GM18909 (cell line): ENCODE results near the gene PDE8A.
"Not testable (repeated sequence)": the region's sequence is repeated elsewhere in the genome, so short reads cannot be mapped to it uniquely, and the experiment has no call there.

Experiments used
- ATAC-seq: cut with Tn5 transposase; IDR thresholded peaks from one replicate; pipeline ENCODE4 v1.9.1; 2021; ENCODE audit warnings: mild to moderate bottlenecking; ENCODE audit not compliant: unreplicated experiment, poor library complexity

Gene PDE8A

GRCh38 chr15:85008474-85009260 lies 27.0 kb downstream of the PDE8A start:
- ATAC-seq, result no peak

DNA sequence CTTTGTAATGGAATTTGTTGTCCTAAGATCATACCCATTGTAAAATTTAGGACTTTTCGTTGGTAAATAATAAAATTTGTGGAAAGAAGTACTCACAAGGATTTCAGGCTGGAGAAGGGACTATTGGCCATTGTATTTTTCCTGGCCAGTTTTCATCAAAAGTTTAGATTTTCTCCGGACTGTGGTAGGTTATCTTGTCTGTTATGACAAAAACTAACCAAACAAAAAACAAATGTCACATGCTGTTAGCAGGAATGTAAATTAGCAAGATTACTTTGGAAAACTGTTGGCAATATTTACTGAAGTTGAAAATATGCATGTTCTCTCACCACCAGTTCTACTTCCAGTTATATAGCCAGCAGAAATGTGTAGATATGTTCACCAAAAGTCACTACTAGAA lies 27.8 kb downstream of the PDE8A start:
- no peak for ATAC-seq

GRCh38 chr15:85010071-85010385 lies 28.4 kb downstream of the PDE8A start:
- no peak for ATAC-seq

DNA sequence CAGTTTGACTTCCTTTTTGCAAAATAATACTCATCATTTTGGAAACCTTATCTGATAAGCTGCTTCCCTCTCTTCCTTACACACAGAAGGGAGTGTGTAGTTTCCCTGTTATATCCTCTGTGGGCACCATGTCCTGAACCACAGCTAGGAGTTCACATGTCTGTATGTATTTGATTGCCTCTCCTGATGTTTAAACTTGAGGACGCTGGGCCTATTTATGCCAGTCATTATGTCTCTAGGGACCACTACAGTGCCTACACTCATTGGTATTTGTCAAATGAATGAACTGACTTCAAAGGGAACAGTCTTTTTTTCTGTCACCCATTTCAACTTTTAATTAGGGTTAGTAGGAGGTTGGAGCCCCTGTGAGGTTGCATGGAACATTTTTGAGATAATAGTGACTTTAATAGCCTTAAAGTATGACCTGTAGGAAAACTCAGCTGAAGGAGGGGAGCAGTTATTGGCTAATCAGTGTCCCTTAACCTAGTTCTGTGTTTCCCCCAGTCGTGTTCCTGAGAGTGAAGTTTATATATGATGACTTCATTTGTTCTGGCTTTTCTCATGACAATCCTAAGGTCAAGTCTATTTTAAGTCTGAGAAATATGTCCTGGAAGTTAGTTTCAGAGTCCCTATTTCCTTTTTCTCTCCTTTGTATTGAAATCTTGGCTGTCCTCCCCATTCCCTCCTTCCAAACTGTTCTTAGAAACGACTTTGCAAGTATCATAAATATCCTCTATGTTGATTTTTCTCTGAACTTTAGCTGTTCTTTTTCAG lies 28.9 kb downstream of the PDE8A start:
- ATAC-seq, result no peak

DNA sequence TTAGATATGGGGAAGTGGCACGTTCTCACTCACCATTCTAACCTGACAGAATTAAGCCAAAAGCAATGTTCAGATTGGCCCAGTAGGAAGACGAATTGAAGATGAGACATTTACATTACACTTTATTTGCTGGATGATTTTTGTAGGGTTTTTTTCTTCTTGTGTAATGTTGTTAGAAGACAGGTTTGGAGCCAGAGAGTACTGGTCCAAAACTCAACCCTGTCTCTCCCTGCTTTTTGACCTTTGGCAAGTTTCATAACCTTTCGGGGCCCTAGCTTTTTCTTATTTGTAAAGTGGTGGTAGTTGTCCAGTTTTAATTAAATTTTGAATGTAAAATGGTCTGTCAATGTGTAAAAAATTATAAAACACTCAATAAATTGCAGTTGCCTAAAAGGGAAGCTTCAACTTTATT lies 29.5 kb downstream of the PDE8A start:
- no peak for ATAC-seq

- not testable (repeated sequence) for ATAC-seq
Observed at GRCh38 chr15:85011724-85012123, 30.1 kb downstream of the PDE8A start.

DNA sequence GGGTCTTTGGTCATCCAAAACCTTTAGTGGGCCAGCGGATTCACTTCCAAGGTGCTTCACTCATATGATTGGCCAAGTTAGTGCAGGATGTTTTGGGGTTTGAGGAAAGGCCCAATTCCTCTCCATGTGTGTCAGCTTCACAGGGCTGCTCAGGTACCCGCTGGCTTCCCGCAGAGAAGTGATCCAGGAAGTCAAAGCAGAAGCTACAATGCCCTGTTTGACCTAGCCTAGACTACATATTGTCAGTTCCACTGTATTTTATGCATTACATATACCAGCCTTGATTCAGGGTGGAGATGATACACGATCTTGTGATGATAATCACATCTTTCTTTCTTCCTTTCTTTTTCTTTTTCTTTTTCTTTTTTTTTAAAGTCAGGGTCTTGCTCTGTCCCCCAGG lies 32.1 kb downstream of the PDE8A start:
- no peak for ATAC-seq

DNA sequence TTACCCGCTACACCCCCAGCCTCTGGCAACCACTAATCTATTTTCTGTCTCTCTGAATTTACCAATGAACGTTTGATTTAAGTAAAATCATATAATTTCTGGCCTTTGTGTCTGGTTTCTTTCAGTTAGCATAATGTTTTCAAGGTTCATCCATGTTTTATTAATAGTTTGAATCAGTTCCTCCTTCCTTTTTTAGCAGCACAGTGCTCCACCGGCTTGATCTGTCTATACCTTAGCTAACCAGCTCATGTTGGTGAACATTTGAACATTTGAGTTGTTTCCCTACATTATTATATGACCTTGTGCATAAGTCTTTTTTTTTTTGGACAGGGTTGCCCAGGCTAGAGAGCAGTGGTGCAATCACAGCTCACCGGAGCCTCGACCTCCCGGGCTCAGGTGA lies 33.3 kb downstream of the PDE8A start:
- no peak for ATAC-seq

DNA sequence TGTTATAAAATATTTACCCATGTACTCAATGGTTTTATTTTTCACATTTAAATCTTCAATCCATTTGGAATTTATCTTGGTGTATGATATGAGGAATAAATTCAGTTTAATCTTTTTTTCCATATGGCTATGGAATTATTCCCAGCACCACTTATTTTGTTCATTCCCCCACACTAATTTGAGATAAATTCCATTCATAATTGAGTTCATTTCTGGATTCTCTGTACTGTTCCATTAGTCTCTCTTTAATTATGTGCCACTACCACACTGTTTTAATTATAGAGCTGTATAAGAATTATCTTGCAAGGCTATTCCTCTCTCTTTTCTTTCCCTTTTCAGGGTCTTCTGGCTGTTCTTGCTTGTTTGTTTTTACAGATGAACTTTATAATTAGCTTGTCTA lies 34.6 kb downstream of the PDE8A start:
- ATAC-seq, result no peak

GRCh38 chr15:85019815-85020590 lies 38.3 kb downstream of the PDE8A start:
- ATAC-seq, result peak; percentile 56

DNA sequence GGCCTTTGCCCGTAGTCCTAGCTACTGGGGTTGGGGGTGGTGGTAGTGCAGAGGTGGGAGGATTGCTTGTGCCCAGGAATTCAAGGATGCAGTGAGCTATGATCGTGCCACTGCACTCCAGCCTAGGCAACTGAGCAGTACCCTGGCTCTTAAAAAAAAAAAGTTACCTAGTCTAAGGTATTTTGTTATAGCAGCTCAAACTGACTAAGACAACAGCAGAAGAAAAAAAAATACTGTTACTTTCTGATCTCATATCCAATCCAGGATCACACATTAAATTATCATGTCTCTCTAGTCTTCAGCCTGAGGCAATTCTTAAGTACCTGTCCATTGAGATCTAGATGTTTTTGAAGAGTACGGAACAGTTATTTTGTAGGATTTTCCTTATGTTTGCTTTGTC lies 39.8 kb downstream of the PDE8A start:
- ATAC-seq, result no peak

DNA sequence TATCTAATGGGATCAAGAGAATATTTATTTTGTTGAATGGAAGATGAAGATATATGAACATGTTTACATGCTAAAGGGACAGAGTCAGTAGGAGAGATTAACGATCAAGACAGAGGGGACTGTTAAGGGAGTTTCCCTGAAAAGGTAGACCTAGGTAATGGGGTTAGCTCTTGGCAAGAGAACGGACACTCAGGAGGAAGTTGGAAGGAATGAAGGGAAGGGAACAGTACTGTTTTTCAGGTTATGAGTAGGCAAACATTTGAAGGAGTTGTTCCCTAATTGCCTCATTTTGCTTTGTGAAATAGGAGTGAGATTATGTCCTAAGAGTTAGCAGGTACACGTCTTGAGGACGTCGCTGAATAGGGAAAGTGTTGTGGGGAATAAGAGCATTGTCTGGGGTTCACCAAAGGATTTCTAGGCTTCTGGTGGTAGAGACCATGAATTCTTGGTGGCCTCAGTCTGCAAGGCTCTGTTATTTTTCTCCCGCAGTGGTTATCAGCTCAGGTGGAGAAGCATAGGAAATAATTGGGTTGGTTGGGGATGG lies 41.3 kb downstream of the PDE8A start:
- ATAC-seq, result no peak

DNA sequence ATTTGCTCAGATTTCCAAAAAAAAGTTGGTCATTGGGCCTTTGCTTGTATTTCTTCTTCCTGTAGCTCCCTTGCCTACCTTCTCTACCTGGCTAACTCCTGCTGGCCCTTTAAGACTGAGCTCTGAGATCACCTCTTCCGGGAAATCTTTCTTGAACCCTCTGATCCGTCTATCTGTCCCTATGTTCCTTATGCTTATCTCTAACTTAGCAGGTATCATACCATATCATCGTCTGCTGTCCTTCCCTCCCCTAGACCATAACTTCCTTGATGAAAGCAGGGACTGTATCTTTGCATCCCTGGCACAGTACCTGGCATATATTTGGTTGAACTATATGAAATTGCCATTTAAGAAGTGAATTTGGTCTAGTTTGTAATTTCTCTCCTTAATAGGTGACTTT lies 42.3 kb downstream of the PDE8A start:
- no peak for ATAC-seq

- no peak for ATAC-seq
Observed at GRCh38 chr15:85024509-85025336, 43.1 kb downstream of the PDE8A start.

DNA sequence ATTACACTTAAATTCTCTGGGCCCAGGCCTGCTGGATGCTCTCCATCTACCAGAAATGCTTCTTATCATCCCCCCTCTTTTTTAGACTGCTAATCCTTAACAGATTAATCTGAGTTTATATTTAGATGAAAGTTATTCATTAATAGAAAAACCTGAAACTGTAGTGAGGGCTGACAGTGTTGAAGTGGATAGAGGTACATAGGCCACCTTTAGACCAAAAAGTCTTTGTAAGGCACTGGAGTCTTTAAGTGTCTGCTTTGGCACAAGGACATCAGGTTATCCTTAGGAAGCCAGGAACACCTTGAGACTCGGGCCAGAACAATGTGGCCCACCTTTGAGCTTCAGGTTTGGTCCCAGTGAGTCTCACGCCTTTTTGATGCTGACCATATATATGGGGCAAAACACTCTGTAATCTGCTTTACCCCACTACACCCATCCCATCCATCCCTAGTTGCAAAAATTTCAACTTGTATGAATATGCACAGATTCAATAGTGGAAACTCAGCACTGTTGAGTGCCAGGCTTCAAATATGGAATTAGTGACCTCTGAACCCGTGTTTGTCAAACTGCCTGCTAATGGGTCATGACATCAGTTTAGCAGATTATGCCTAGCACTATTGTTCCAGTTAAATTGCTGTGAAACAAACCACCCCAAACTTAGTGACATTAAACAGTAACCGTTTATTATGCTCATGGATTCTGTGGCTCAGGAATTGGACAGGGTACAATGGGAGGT lies 44.0 kb downstream of the PDE8A start:
- ATAC-seq, result no peak

DNA sequence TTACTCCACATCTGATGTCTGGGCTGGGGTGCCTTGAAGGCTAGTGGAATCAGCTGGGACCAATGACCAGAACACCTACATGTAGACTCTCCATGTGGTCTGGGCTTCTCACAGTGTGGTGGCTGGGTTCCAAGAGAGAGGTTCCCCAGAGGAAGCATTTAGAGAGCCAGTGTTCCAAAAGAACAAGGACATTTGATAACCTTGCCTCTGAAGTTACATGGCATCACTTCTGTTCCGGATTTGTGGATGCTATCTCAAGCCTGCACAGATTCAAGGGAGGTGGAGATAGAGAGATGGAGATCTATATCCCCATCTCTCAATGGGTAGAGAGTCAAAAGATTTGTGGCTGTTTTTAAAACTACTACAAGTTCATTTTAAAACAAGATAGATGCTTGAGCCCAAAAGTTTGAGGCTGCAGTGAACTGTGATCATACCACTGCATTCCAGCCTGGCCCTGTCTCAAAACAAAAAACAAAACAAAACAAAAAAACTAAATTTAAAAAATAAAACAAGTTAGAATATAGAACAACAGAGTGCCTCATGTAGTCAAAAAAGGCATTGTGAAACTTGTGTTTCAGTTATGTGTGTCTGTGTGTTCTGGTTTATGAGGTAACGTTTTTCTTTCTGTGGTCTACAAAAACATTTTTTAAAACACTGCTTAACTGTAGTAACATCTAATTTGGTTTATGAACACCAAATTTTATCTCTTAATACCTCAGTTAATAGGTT lies 44.8 kb downstream of the PDE8A start:
- ATAC-seq, result no peak

DNA sequence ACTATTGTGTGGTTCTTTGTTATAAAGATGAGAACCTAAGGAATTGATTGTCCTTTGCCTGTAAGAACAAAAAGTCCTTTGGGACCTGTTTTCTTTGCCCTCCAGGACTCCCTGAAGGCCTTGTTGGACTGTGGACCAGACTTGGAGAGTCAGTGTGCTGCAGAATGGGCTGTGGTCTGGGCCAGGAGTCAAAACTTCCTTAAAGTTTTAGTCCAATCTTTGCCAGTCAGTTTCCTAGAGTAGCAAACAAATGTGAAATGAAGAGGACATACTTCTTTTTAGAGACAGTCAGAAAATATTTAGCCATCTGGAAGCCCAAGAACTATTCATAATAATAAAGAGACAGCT lies 45.4 kb downstream of the PDE8A start:
- ATAC-seq, result no peak

GRCh38 chr15:85027421-85027820 lies 45.8 kb downstream of the PDE8A start:
- no peak for ATAC-seq

GRCh38 chr15:85028416-85028815 lies 46.8 kb downstream of the PDE8A start:
- ATAC-seq, result no peak
